Measurements from ENCODE around the gene CTBP2.
A peak's percentile ranks its signal among the peaks of the same experiment; 100 is the strongest.

Gene CTBP2

GRCh38 chr10:125024497-125025234 is 135.7 kb downstream of the CTBP2 start:
- peaks cover 0 to 37% of the 10 kb centered on the region in 2 donors for H3K27me3 Mint-ChIP-seq

GRCh38 chr10:125023862-125024496 is 136.4 kb downstream of the CTBP2 start:
- H3K27me3 Mint-ChIP-seq = peaks cover 0 to 32% of the 10 kb centered on the region in 2 donors
- no peak overlapping the region for H3K27ac Mint-ChIP-seq
- DNase-seq (no peak), ATAC-seq (replicated peaks) (no peak)
- no peak overlapping the region for H3K4me3 Mint-ChIP-seq
- no peaks in the 10 kb centered on the region for H3K9me3 Mint-ChIP-seq
- H3K4me1 Mint-ChIP-seq (ENCODE audit: low read depth in 2 of 2) = peaks cover 0 to 4% of the 10 kb centered on the region in 2 donors
- H3K36me3 Mint-ChIP-seq (ENCODE audit: insufficient read depth) = peaks cover 5% of the 10 kb centered on the region

More at GRCh38 chr10:125024497-125025234, 135.7 kb downstream of the CTBP2 start:
- no peaks in the 10 kb centered on the region for H3K9me3 Mint-ChIP-seq
- H3K27ac Mint-ChIP-seq = no peak overlapping the region
- H3K36me3 Mint-ChIP-seq (ENCODE audit: insufficient read depth) = peaks cover 5% of the 10 kb centered on the region
- no peaks in the 10 kb centered on the region for H3K4me1 Mint-ChIP-seq (ENCODE audit: low read depth in 2 of 2)
- no peak for ATAC-seq (replicated peaks)
- DNase-seq = no peak
- H3K4me3 Mint-ChIP-seq = no peak overlapping the region

- Mint-ChIP-seq H3K27ac (no peak overlapping the region), H3K36me3 (ENCODE audit: insufficient read depth) (peaks cover 3% of the 10 kb centered on the region), H3K9me3 (no peaks in the 10 kb centered on the region), H3K4me1 (ENCODE audit: low read depth in 2 of 2) (peaks cover 2 to 4% of the 10 kb centered on the region in 2 donors), H3K4me3 (no peak overlapping the region), H3K27me3 (peaks cover 0 to 39% of the 10 kb centered on the region in 2 donors)
- DNase-seq = no peak
- no peak for ATAC-seq (replicated peaks)
These were observed 137.1 kb downstream of the CTBP2 start for GRCh38 chr10:125023255-125023654.

GRCh38 chr10:125022671-125023070 is 137.7 kb downstream of the CTBP2 start:
- ATAC-seq (replicated peaks) (no peak), DNase-seq (no peak)
- peaks cover 2 to 4% of the 10 kb centered on the region in 2 donors for H3K4me1 Mint-ChIP-seq (ENCODE audit: low read depth in 2 of 2)
- peaks cover 0 to 45% of the 10 kb centered on the region in 2 donors for H3K27me3 Mint-ChIP-seq
- H3K36me3 Mint-ChIP-seq (ENCODE audit: insufficient read depth) = peaks cover 3% of the 10 kb centered on the region
- H3K4me3 Mint-ChIP-seq = no peak overlapping the region
- no peak overlapping the region for H3K27ac Mint-ChIP-seq
- H3K9me3 Mint-ChIP-seq = no peaks in the 10 kb centered on the region

- ATAC-seq (replicated peaks) (no peak), DNase-seq (no peak)
- Mint-ChIP-seq H3K4me1 (ENCODE audit: low read depth in 2 of 2) (peaks cover 4% of the 10 kb centered on the region in 2 donors), H3K36me3 (ENCODE audit: insufficient read depth) (peaks cover 3% of the 10 kb centered on the region), H3K27ac (peak overlapping the region in 1 of 2 donors; percentile 21), H3K9me3 (no peaks in the 10 kb centered on the region), H3K27me3 (peaks cover 0 to 54% of the 10 kb centered on the region in 2 donors), H3K4me3 (no peak overlapping the region)
These were observed 138.5 kb downstream of the CTBP2 start for GRCh38 chr10:125021686-125022344.

GRCh38 chr10:125020871-125021270 is 139.5 kb downstream of the CTBP2 start:
- no peak overlapping the region for H3K4me3 Mint-ChIP-seq
- H3K4me1 Mint-ChIP-seq (ENCODE audit: low read depth in 2 of 2) = peaks cover 4 to 5% of the 10 kb centered on the region in 2 donors
- peak overlapping the region in 1 of 2 donors; percentile 21 for H3K27ac Mint-ChIP-seq

DNA sequence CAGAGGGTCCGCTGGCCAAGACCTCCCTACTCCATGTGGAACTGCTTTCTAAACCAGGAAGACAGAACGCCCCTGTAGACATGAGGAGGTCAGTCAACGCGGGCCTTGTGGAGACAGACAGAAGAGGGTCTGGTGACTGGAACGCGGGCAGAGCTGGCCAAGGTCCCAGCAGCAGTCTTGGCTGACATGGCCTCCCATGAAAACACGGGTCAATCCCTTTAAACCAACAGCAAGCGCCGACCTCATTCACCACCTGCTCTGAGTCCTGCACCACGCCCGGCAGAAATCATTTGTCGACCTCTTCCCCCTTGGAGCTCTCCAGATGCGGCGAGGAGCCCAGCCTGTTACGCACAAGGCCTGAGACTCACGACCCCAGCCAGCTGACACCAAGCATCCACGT is 140.0 kb downstream of the CTBP2 start:
- peaks cover 0 to 56% of the 10 kb centered on the region in 2 donors for H3K27me3 Mint-ChIP-seq
- peaks cover 7 to 9% of the 10 kb centered on the region in 2 donors for H3K4me1 Mint-ChIP-seq (ENCODE audit: low read depth in 2 of 2)
- H3K9me3 Mint-ChIP-seq = no peaks in the 10 kb centered on the region
- DNase-seq (no peak), ATAC-seq (replicated peaks) (no peak)
- no peak overlapping the region for H3K4me3 Mint-ChIP-seq
- peaks cover 3% of the 10 kb centered on the region for H3K36me3 Mint-ChIP-seq (ENCODE audit: insufficient read depth)
- no peak overlapping the region for H3K27ac Mint-ChIP-seq

More at GRCh38 chr10:125020871-125021270, 139.5 kb downstream of the CTBP2 start:
- peaks cover 3% of the 10 kb centered on the region for H3K36me3 Mint-ChIP-seq (ENCODE audit: insufficient read depth)
- ATAC-seq (replicated peaks) (no peak), DNase-seq (no peak)
- peaks cover 0 to 56% of the 10 kb centered on the region in 2 donors for H3K27me3 Mint-ChIP-seq
- no peaks in the 10 kb centered on the region for H3K9me3 Mint-ChIP-seq

- no peak for DNase-seq
- Mint-ChIP-seq H3K27ac (no peak overlapping the region), H3K4me3 (no peak overlapping the region), H3K27me3 (peaks cover 5 to 63% of the 10 kb centered on the region in 2 donors), H3K9me3 (no peaks in the 10 kb centered on the region), H3K36me3 (ENCODE audit: insufficient read depth) (peaks cover 6% of the 10 kb centered on the region), H3K4me1 (ENCODE audit: low read depth in 2 of 2) (peaks cover 12 to 14% of the 10 kb centered on the region in 2 donors)
- no peak for ATAC-seq (replicated peaks)
These were observed 141.7 kb downstream of the CTBP2 start for GRCh38 chr10:125018576-125019143.

- peaks cover 5 to 57% of the 10 kb centered on the region in 2 donors for H3K27me3 Mint-ChIP-seq
- no peaks in the 10 kb centered on the region for H3K9me3 Mint-ChIP-seq
- H3K4me3 Mint-ChIP-seq = no peak overlapping the region
- peaks cover 4% of the 10 kb centered on the region for H3K36me3 Mint-ChIP-seq (ENCODE audit: insufficient read depth)
- DNase-seq (no peak), ATAC-seq (replicated peaks) (no peak)
- peaks cover 12 to 14% of the 10 kb centered on the region in 2 donors for H3K4me1 Mint-ChIP-seq (ENCODE audit: low read depth in 2 of 2)
- H3K27ac Mint-ChIP-seq = no peak overlapping the region
These were observed 142.6 kb downstream of the CTBP2 start for GRCh38 chr10:125017547-125018298.

- DNase-seq = no peak
These were observed 143.7 kb downstream of the CTBP2 start for GRCh38 chr10:125016611-125017202.

GRCh38 chr10:125016123-125016522 is 144.2 kb downstream of the CTBP2 start:
- Mint-ChIP-seq H3K27ac (no peak overlapping the region), H3K4me3 (no peak overlapping the region), H3K27me3 (peaks cover 5 to 59% of the 10 kb centered on the region in 2 donors), H3K36me3 (ENCODE audit: insufficient read depth) (peaks cover 4% of the 10 kb centered on the region), H3K9me3 (no peaks in the 10 kb centered on the region), H3K4me1 (ENCODE audit: low read depth in 2 of 2) (peaks cover 12 to 14% of the 10 kb centered on the region in 2 donors)
- DNase-seq = no peak
- no peak for ATAC-seq (replicated peaks)

More at GRCh38 chr10:125016611-125017202, 143.7 kb downstream of the CTBP2 start:
- Mint-ChIP-seq H3K36me3 (ENCODE audit: insufficient read depth) (peaks cover 4% of the 10 kb centered on the region), H3K9me3 (no peaks in the 10 kb centered on the region), H3K4me1 (ENCODE audit: low read depth in 2 of 2) (peaks cover 12 to 14% of the 10 kb centered on the region in 2 donors), H3K27ac (peak overlapping the region in 1 of 2 donors; percentile 53), H3K4me3 (no peak overlapping the region), H3K27me3 (peaks cover 5 to 54% of the 10 kb centered on the region in 2 donors)
- ATAC-seq (replicated peaks) = no peak

DNA sequence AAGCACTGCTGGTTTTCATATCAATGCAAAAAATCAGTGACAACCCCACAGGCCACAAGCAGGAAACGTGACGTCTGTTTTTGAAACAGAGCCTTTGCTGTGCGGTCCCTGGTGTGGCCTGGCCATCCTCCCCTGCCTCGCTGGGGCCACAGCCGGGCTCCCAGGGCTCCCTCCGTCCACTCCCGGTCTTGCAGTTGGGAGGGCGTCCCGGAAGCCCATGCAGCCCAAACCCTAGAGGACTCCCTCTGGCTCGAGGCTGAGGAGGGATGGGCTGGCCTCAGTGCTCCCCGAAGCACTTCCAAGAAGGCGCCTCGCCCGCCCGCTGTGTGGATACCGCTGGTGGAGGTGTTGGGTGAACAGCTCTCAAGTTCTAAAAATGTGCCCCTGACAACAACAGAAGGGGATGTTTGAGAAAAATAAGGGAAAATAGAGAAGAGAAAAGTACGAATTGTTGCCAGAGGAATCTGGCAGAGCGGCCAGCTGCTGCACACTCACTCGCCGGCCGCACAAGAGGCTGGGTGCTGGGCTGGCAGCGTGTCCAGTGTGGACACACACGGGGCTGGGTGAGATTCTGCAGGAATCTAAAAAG is 144.9 kb downstream of the CTBP2 start:
- Mint-ChIP-seq H3K4me1 (ENCODE audit: low read depth in 2 of 2) (peaks cover 13 to 14% of the 10 kb centered on the region in 2 donors), H3K4me3 (peak overlapping the region; percentile 60 to 66), H3K27me3 (peaks cover 5 to 65% of the 10 kb centered on the region in 2 donors), H3K36me3 (ENCODE audit: insufficient read depth) (peaks cover 4% of the 10 kb centered on the region), H3K27ac (peak overlapping the region in 1 of 2 donors; percentile 66), H3K9me3 (no peaks in the 10 kb centered on the region)
- peak; percentile 90 for ATAC-seq (replicated peaks)
- DNase-seq = peak; percentile 16 to 21 (median 18)

All from effector memory CD8-positive, alpha-beta T cell (primary cell).